HepG2 (cell line): ENCODE measurements around the gene DDX10. TPM values are rescaled to one million over a fixed set of nuclear protein-coding genes. Genes with fewer than 3 reads are reported as not detected.

Source experiments
- ATAC-seq: fragments of 200-7000 bp; cut with Tn5 transposase; 3 replicates; pipeline ENCODE4 v1.9.1; 2020; ENCODE audit warnings: mild to moderate bottlenecking, moderate library complexity
- BruUV-seq: library from RNA; stranded (reverse); fragments of 400-500 nt; replicated peaks from 2 replicates; lab custom pipeline; 2021; lab: Mats Ljungman, UMichigan
- CTCF ChIA-PET: fragments of 300-600 bp; formaldehyde crosslinking; extraction: SDS; loops from one replicate; lab custom pipeline; 2021; ENCODE audit warnings: low total read pairs, inconsistent platforms, low intra/inter-chr PET ratio; lab: Yijun Ruan, JAX
- POLR2A ChIA-PET: fragments of 350-600 bp; sonication (Branson Sonifier 250); formaldehyde crosslinking; loops from one replicate; lab custom pipeline; 2020; ENCODE audit warnings: antibody characterized with exemption, inconsistent platforms; lab: Yijun Ruan, JAX
- DNase-seq: peaks from one replicate; pipeline ENCODE4 v3.0.0-alpha.2; 2015; ENCODE audit warnings: low spot score
- FAIRE-seq: peaks from 3 replicates; lab custom pipeline; 2011; peaks lifted over from hg19 to GRCh38; lab: Jason Lieb, UNC
- H2AFZ ChIP-seq: one replicate; pipeline ENCODE4 v1.6.1; 2011; ENCODE audit warnings: low read length, inconsistent platforms
- H3K27ac ChIP-seq: fragments of 300-600 bp; 3 replicates; pipeline ENCODE4 v1.8.0; 2011; ENCODE audit warnings: mixed run types, mild to moderate bottlenecking, mixed read lengths, low read length, inconsistent platforms; ENCODE audit not compliant: insufficient read depth; ENCODE audit errors: extremely low read length
- H3K27me3 ChIP-seq, 2 experiments: fragments of 200-600 bp in 1 of 2; 2 replicates in 1 of 2; 3 replicates in 1 of 2; pipeline versions ENCODE4 v1.6.0 to v1.8.0; 2011; ENCODE audit warnings: low read length in 2 of 2, mild to moderate bottlenecking in 2 of 2, moderate library complexity in 2 of 2, inconsistent platforms in 1 of 2; ENCODE audit not compliant: insufficient read depth in 2 of 2, control insufficient read depth in 1 of 2
- H3K36me3 ChIP-seq, 2 experiments: fragments of 200-600 bp in 1 of 2; replicated peaks in 1 of 2; 2 replicates in 1 of 2; 3 replicates in 1 of 2; pipeline versions ENCODE4 v1.5.1 to v1.8.0; 2011; ENCODE audit warnings: low read length in 2 of 2, inconsistent platforms in 1 of 2; ENCODE audit not compliant: insufficient read depth in 2 of 2, control insufficient read depth in 1 of 2
- H3K4me1 ChIP-seq: 2 replicates; pipeline ENCODE4 v1.5.1; 2012; ENCODE audit warnings: low read length, inconsistent platforms; ENCODE audit not compliant: insufficient read depth
- H3K4me2 ChIP-seq: 2 replicates; pipeline ENCODE4 v1.6.0; 2011; ENCODE audit warnings: low read depth, low read length, inconsistent platforms
- H3K4me3 ChIP-seq, 3 experiments: fragments of 200-600 bp in 1 of 3; sonication (generic), shearing (Covaris generic) in 1 of 3; replicated peaks in 1 of 3; 2 replicates each; pipeline ENCODE4 v1.5.1; 2011 to 2016; ENCODE audit warnings: low read length in 3 of 3, inconsistent platforms in 2 of 3, low read depth in 2 of 3, mild to moderate bottlenecking in 2 of 3, control low read depth in 1 of 3, mixed read lengths in 1 of 3; ENCODE audit not compliant: insufficient read depth in 1 of 3
- H3K79me2 ChIP-seq: one replicate; pipeline ENCODE4 v1.6.1; 2011; ENCODE audit warnings: low read length, inconsistent platforms; ENCODE audit not compliant: insufficient read depth
- H3K9ac ChIP-seq: 2 replicates; pipeline ENCODE4 v1.6.0; 2011; ENCODE audit warnings: mild to moderate bottlenecking, low read depth, low read length, inconsistent platforms; ENCODE audit not compliant: insufficient read depth
- H3K9me3 ChIP-seq: 2 replicates; pipeline ENCODE4 v1.5.1; 2012; ENCODE audit warnings: mild to moderate bottlenecking, low read length
- H4K20me1 ChIP-seq: 2 replicates; pipeline ENCODE4 v1.6.0; 2011; ENCODE audit warnings: inconsistent platforms, mild to moderate bottlenecking, low read length, moderate library complexity; ENCODE audit not compliant: insufficient read depth
- ARNT ChIP-seq: fragments of 450-650 bp; IDR thresholded peaks from 2 replicates; pipeline ENCODE4 v1.6.1; 2017
- HDAC2 ChIP-seq: sonication (generic); formaldehyde crosslinking; IDR thresholded peaks from 2 replicates; pipeline ENCODE4 v1.4.0; 2020; ENCODE audit warnings: missing genetic modification reagents
- HNRNPH1 ChIP-seq: fragments of 200-400 bp; formaldehyde crosslinking; optimal IDR thresholded peaks from 2 replicates; pipeline ENCODE3; 2017; ENCODE audit warnings: mild to moderate bottlenecking, low read depth, low read length
- HNRNPL ChIP-seq: fragments of 200-400 bp; formaldehyde crosslinking; IDR thresholded peaks from 2 replicates; pipeline ENCODE4 v1.6.1; 2017; ENCODE audit warnings: mild to moderate bottlenecking, low read depth, low read length
- MED1 ChIP-seq: sonication (generic); formaldehyde crosslinking; IDR thresholded peaks from 2 replicates; pipeline ENCODE4 v1.4.0; 2020; ENCODE audit warnings: missing genetic modification reagents
- MED13 ChIP-seq: sonication (generic); formaldehyde crosslinking; IDR thresholded peaks from 2 replicates; pipeline ENCODE4 v1.5.0; 2020; ENCODE audit warnings: missing genetic modification reagents
- NFYC ChIP-seq: IDR thresholded peaks from 2 replicates; pipeline ENCODE4 v1.6.1; 2016; ENCODE audit warnings: missing genetic modification reagents, missing compliant biosample characterization
- RELA ChIP-seq: sonication (generic); formaldehyde crosslinking; IDR thresholded peaks from 2 replicates; pipeline ENCODE4 v1.4.0; 2020; ENCODE audit warnings: missing genetic modification reagents
- SMARCE1 ChIP-seq: fragments of 450-650 bp; IDR thresholded peaks from 2 replicates; pipeline ENCODE4 v1.6.1; 2017; ENCODE audit warnings: borderline replicate concordance
- SNRNP70 ChIP-seq: fragments of 200-400 bp; formaldehyde crosslinking; IDR thresholded peaks from 2 replicates; pipeline ENCODE4 v1.6.1; 2017; ENCODE audit warnings: mild to moderate bottlenecking, low read depth, low read length, moderate library complexity
- SOX5 ChIP-seq: IDR thresholded peaks from 2 replicates; pipeline ENCODE4 v1.6.1; 2016; ENCODE audit warnings: borderline replicate concordance
- ZFY ChIP-seq: sonication (generic); formaldehyde crosslinking; IDR thresholded peaks from 2 replicates; pipeline ENCODE4 v1.4.0; 2020; ENCODE audit warnings: missing genetic modification reagents
- ZKSCAN8 ChIP-seq: IDR thresholded peaks from 2 replicates; pipeline ENCODE4 v1.6.1; 2016; ENCODE audit warnings: borderline replicate concordance, missing genetic modification reagents, missing compliant biosample characterization
- ZNF292 ChIP-seq: sonication (generic); formaldehyde crosslinking; IDR thresholded peaks from 2 replicates; pipeline ENCODE4 v1.8.1; 2022; ENCODE audit warnings: mild to moderate bottlenecking, low read depth, missing genetic modification reagents, borderline replicate concordance
- ZNF629 ChIP-seq: sonication (generic); formaldehyde crosslinking; conservative IDR thresholded peaks from 2 replicates; pipeline ENCODE4 v1.5.0; 2020; ENCODE audit warnings: missing genetic modification reagents
- ZNF75D ChIP-seq: sonication (generic); formaldehyde crosslinking; IDR thresholded peaks from 2 replicates; pipeline ENCODE4 v1.8.1; 2023; ENCODE audit warnings: missing genetic modification reagents, mild to moderate bottlenecking, borderline replicate concordance
- WGBS: methylation state at CpG from one replicate; pipeline ENCODE4 v1.1.6; 2017; ENCODE audit warnings: low lambda C conversion rate; 5-methylcytosine and 5-hydroxymethylcytosine counted together
- in situ Hi-C: cut with HindIII; loops from 2 replicates; pipeline ENCODE4 v1.10.0; 2017; ENCODE audit warnings: low pct_unique_long_range_greater_than_20kb; ENCODE audit not compliant: extremely low pct_ligation_motif_present
- intact Hi-C: fragments of 100-400 bp; cut with micrococcal nuclease; formaldehyde crosslinking; loops from one replicate; pipeline ENCODE4 v1.10.0; 2022; ENCODE audit not compliant: unreplicated experiment
- polyA plus RNA-seq, 8 experiments: library from polyadenylated mRNA; depleted of rRNA in 3 of 8; stranded (reverse) in 7 of 8; unstranded in 1 of 8; fragments of >200 nt; fragmentation: Illumina TruSeq in 4 of 8; extraction: Trizol in 4 of 8; gene quantifications; 2 replicates each; pipeline versions ENCODE4 v1.2.1 to v1.2.3, GENCODE V29; 2011 to 2016; ENCODE audit warnings: low read depth in 4 of 8, missing spikeins in 1 of 8, mixed read lengths in 1 of 8; ENCODE audit not compliant: insufficient read depth in 1 of 8
- total RNA-seq, 5 experiments: library from RNA; depleted of rRNA; stranded (reverse); fragments of >200 nt; fragmentation: Illumina TruSeq; extraction: Trizol; gene quantifications; 2 replicates each; pipeline ENCODE4 v1.2.3, GENCODE V29; 2016; ENCODE audit warnings: low read depth in 1 of 5
- TF ChIP-seq, protein P1 (sequence below): sonication (generic); formaldehyde crosslinking; IDR thresholded peaks from 2 replicates; pipeline ENCODE4 v1.4.0; 2020; ENCODE audit warnings: mild to moderate bottlenecking, low read depth, missing genetic modification reagents
- TF ChIP-seq, protein P2 (sequence below): sonication (generic); formaldehyde crosslinking; IDR thresholded peaks from 2 replicates; pipeline ENCODE4 v1.8.1; 2023; ENCODE audit warnings: missing genetic modification reagents, mild to moderate bottlenecking, borderline replicate concordance
- TF ChIP-seq, protein P3 (sequence below): sonication (generic); formaldehyde crosslinking; IDR thresholded peaks from 2 replicates; pipeline ENCODE4 v1.4.0; 2020; ENCODE audit warnings: missing genetic modification reagents
- TF ChIP-seq, protein P4 (sequence below): sonication (generic); formaldehyde crosslinking; IDR thresholded peaks from 2 replicates; pipeline ENCODE4 v1.9.0; 2021; ENCODE audit warnings: missing genetic modification reagents, mild to moderate bottlenecking, borderline replicate concordance

The DDX10 gene
- total and polyA plus RNA-seq, 2 of the 13 experiments (the other 11 are each of a cell fraction or from before 2014, with no cell fraction given), result 17.0 to 32.0 TPM

DNA sequence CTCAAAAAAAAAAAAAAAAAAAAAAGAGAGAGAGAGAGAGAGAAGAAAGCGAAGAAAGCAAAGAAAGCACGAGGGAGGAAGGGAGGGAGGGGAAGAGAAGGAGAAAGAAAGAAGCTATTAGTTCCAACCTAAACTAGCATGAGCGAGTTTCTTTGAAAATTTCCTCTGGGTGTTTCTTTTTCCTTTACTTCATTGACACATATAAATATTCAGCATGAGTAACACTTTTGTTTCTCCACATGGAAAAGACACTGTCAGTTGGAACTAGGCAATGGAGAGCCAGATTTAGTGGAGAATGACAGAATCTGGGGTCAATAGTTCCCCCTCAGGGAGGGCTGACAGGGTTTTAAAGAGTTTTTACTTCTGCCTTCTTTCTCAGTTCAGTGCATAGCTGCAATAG is 257.4 kb downstream of the DDX10 start:
- Histone ChIP-seq H3K36me3 (no peaks in the 10 kb centered on the region; a peak in 1 of 5 replicates), H3K9me3 (no peaks in the 10 kb centered on the region), H3K79me2 (no peaks in the 10 kb centered on the region), H4K20me1 (no peaks in the 10 kb centered on the region), H3K4me1 (no peaks in the 10 kb centered on the region), H3K4me2 (no peak overlapping the region), H3K4me3 (no peak overlapping the region), H3K27me3 (no peaks in the 10 kb centered on the region), H2AFZ (no peak overlapping the region), H3K9ac (no peak overlapping the region), H3K27ac (no peak overlapping the region)
- 96% methylated on average over 3 of the region's 3 CpGs for WGBS
- TF ChIP-seq HDAC2 (CRISPR knock-in tag) (no peak), SOX5 (no peak), ZNF75D (CRISPR knock-in tag) (no peak), ZNF292 (no peak), NFYC (CRISPR knock-in tag) (no peak), SNRNP70 (no peak), SMARCE1 (no peak), ZFY (no peak), RELA (CRISPR knock-in tag) (no peak), ARNT (no peak), MED1 (CRISPR knock-in tag) (no peak), HNRNPL (no peak), HNRNPH1 (no peak), MED13 (no peak), ZNF629 (CRISPR knock-in tag) (no peak), ZKSCAN8 (CRISPR knock-in tag) (no peak)
- TF ChIP-seq, protein P1, sequence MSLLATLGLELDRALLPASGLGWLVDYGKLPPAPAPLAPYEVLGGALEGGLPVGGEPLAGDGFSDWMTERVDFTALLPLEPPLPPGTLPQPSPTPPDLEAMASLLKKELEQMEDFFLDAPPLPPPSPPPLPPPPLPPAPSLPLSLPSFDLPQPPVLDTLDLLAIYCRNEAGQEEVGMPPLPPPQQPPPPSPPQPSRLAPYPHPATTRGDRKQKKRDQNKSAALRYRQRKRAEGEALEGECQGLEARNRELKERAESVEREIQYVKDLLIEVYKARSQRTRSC, result no peak
- TF ChIP-seq, protein P2, sequence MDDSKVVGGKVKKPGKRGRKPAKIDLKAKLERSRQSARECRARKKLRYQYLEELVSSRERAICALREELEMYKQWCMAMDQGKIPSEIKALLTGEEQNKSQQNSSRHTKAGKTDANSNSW (CRISPR knock-in tag), result no peak
- TF ChIP-seq, protein P3, sequence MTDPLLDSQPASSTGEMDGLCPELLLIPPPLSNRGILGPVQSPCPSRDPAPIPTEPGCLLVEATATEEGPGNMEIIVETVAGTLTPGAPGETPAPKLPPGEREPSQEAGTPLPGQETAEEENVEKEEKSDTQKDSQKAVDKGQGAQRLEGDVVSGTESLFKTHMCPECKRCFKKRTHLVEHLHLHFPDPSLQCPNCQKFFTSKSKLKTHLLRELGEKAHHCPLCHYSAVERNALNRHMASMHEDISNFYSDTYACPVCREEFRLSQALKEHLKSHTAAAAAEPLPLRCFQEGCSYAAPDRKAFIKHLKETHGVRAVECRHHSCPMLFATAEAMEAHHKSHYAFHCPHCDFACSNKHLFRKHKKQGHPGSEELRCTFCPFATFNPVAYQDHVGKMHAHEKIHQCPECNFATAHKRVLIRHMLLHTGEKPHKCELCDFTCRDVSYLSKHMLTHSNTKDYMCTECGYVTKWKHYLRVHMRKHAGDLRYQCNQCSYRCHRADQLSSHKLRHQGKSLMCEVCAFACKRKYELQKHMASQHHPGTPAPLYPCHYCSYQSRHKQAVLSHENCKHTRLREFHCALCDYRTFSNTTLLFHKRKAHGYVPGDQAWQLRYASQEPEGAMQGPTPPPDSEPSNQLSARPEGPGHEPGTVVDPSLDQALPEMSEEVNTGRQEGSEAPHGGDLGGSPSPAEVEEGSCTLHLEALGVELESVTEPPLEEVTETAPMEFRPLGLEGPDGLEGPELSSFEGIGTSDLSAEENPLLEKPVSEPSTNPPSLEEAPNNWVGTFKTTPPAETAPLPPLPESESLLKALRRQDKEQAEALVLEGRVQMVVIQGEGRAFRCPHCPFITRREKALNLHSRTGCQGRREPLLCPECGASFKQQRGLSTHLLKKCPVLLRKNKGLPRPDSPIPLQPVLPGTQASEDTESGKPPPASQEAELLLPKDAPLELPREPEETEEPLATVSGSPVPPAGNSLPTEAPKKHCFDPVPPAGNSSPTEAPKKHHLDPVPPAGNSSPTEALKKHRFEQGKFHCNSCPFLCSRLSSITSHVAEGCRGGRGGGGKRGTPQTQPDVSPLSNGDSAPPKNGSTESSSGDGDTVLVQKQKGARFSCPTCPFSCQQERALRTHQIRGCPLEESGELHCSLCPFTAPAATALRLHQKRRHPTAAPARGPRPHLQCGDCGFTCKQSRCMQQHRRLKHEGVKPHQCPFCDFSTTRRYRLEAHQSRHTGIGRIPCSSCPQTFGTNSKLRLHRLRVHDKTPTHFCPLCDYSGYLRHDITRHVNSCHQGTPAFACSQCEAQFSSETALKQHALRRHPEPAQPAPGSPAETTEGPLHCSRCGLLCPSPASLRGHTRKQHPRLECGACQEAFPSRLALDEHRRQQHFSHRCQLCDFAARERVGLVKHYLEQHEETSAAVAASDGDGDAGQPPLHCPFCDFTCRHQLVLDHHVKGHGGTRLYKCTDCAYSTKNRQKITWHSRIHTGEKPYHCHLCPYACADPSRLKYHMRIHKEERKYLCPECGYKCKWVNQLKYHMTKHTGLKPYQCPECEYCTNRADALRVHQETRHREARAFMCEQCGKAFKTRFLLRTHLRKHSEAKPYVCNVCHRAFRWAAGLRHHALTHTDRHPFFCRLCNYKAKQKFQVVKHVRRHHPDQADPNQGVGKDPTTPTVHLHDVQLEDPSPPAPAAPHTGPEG (CRISPR knock-in tag), result no peak
- TF ChIP-seq, protein P4, sequence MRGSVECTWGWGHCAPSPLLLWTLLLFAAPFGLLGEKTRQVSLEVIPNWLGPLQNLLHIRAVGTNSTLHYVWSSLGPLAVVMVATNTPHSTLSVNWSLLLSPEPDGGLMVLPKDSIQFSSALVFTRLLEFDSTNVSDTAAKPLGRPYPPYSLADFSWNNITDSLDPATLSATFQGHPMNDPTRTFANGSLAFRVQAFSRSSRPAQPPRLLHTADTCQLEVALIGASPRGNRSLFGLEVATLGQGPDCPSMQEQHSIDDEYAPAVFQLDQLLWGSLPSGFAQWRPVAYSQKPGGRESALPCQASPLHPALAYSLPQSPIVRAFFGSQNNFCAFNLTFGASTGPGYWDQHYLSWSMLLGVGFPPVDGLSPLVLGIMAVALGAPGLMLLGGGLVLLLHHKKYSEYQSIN (CRISPR knock-in tag), result no peak
- no TSS peak for BruUV-seq
- CTCF ChIA-PET, result no interaction called here
- FAIRE-seq (no peak), ATAC-seq (no peak), DNase-seq (no peak)
- POLR2A ChIA-PET, result no interaction called here
- intact Hi-C loops (no loop called here), in situ Hi-C loops (no loop called here)
